Osteocyte (in vitro differentiated cells): Measurements from ENCODE around the gene HSPB7. TPM values are rescaled to one million over a fixed set of nuclear protein-coding genes. Genes with fewer than 3 reads are reported as not detected.
A peak's percentile ranks its signal among the peaks of the same experiment; 100 is the strongest.

Experiments used
- DNase-seq: peaks from one replicate; pipeline ENCODE4 v3.0.0; 2021; ENCODE audit warnings: mixed read lengths; ENCODE audit not compliant: unreplicated experiment; ENCODE audit errors: extremely low spot score
- H3K27ac Mint-ChIP-seq: one replicate; pipeline ENCODE4 v1.8.0; 2021; ENCODE audit warnings: mild to moderate bottlenecking, mixed read lengths; ENCODE audit not compliant: unreplicated experiment
- H3K27me3 Mint-ChIP-seq: one replicate; pipeline ENCODE4 v1.8.0; 2021; ENCODE audit warnings: mixed read lengths; ENCODE audit not compliant: unreplicated experiment
- H3K36me3 Mint-ChIP-seq: one replicate; pipeline ENCODE4 v1.8.0; 2021; ENCODE audit warnings: mixed read lengths; ENCODE audit not compliant: unreplicated experiment
- H3K4me1 Mint-ChIP-seq: one replicate; pipeline ENCODE4 v1.8.0; 2021; ENCODE audit warnings: mixed read lengths; ENCODE audit not compliant: unreplicated experiment
- H3K4me3 Mint-ChIP-seq: one replicate; pipeline ENCODE4 v1.8.0; 2021; ENCODE audit warnings: mild to moderate bottlenecking, moderate library complexity, mixed read lengths; ENCODE audit not compliant: unreplicated experiment
- H3K9me3 Mint-ChIP-seq: one replicate; pipeline ENCODE4 v1.8.0; 2021; ENCODE audit warnings: mixed read lengths; ENCODE audit not compliant: unreplicated experiment
- CTCF ChIP-seq: fragments of 200-600 bp; sonication (generic); IDR thresholded peaks from 2 replicates; pipeline ENCODE4 v1.5.0; 2021; ENCODE audit warnings: antibody characterized with exemption, mild to moderate bottlenecking, moderate library complexity
- long read RNA-seq: library from polyadenylated mRNA; unstranded; transcript quantifications from one replicate; pipeline ENCODE4 v2.0.0, GENCODE V29; 2021
- total RNA-seq: library from RNA; stranded (reverse); gene quantifications from 2 replicates; pipeline ENCODE4 v1.2.1, GENCODE V29; 2021

Gene HSPB7
- 3.4 and 4.2 TPM in 2 replicates for total RNA-seq
- long read RNA-seq = 0 reads

- H3K36me3 Mint-ChIP-seq = no peaks in the 10 kb centered on the region
- no peaks in the 10 kb centered on the region for H3K27me3 Mint-ChIP-seq
- no peaks in the 10 kb centered on the region for H3K9me3 Mint-ChIP-seq
- peak within 1 kb of the TSS; percentile 85 for H3K27ac Mint-ChIP-seq
- no peak for TF ChIP-seq CTCF
- no peak for DNase-seq
- H3K4me1 Mint-ChIP-seq = peaks cover 63% of the 10 kb centered on the region
- no peak within 1 kb of the TSS for H3K4me3 Mint-ChIP-seq
Observed at GRCh38 chr1:16017461-16018303, at the start of gene HSPB7. HSPB7 (minus strand) TSS chr1:16018043; CDS start chr1:16017963, 80 bp downstream.

- H3K27me3 Mint-ChIP-seq = peaks cover 12% of the 10 kb centered on the region
- no peak overlapping the region for H3K27ac Mint-ChIP-seq
- H3K9me3 Mint-ChIP-seq = no peaks in the 10 kb centered on the region
- H3K4me1 Mint-ChIP-seq = peaks cover 11% of the 10 kb centered on the region
- no peak for TF ChIP-seq CTCF
- H3K4me3 Mint-ChIP-seq = no peak overlapping the region
- DNase-seq = no peak
- no peaks in the 10 kb centered on the region for H3K36me3 Mint-ChIP-seq
Observed at GRCh38 chr1:16067127-16067768, 49.4 kb upstream of the HSPB7 start.

GRCh38 chr1:16066245-16066644 is 48.4 kb upstream of the HSPB7 start:
- no peak for DNase-seq
- no peak for TF ChIP-seq CTCF
- Mint-ChIP-seq H3K27ac (no peak overlapping the region), H3K27me3 (peaks cover 12% of the 10 kb centered on the region), H3K4me1 (peaks cover 11% of the 10 kb centered on the region), H3K9me3 (no peaks in the 10 kb centered on the region), H3K4me3 (no peak overlapping the region), H3K36me3 (no peaks in the 10 kb centered on the region)

GRCh38 chr1:16065269-16065576 is 47.4 kb upstream of the HSPB7 start:
- Mint-ChIP-seq H3K9me3 (no peaks in the 10 kb centered on the region), H3K36me3 (no peaks in the 10 kb centered on the region), H3K4me3 (no peak overlapping the region), H3K27me3 (peaks cover 12% of the 10 kb centered on the region), H3K4me1 (peaks cover 11% of the 10 kb centered on the region), H3K27ac (no peak overlapping the region)
- no peak for TF ChIP-seq CTCF
- DNase-seq = no peak

GRCh38 chr1:16064536-16065268 is 46.9 kb upstream of the HSPB7 start:
- peaks cover 11% of the 10 kb centered on the region for H3K4me1 Mint-ChIP-seq
- H3K27ac Mint-ChIP-seq = no peak overlapping the region
- no peak for DNase-seq
- no peaks in the 10 kb centered on the region for H3K9me3 Mint-ChIP-seq
- TF ChIP-seq CTCF = no peak
- no peak overlapping the region for H3K4me3 Mint-ChIP-seq
- peaks cover 12% of the 10 kb centered on the region for H3K27me3 Mint-ChIP-seq
- H3K36me3 Mint-ChIP-seq = no peaks in the 10 kb centered on the region
